ENCODE measurements around the gene UBR3.

- TF ChIP-seq CTCF (conservative IDR thresholded peaks at IDR 0.05; ENCODE audit: low read length) (no peak), EZH2phosphoT487 (IDR thresholded peaks at IDR 0.05; ENCODE audit: borderline replicate concordance) (no peak)
These were observed 167.5 kb downstream of the UBR3 start for GRCh38 chr2:169994752-169995151.

Measured in Loucy (cell line).